ENCODE measurements around the gene TEX29.

TEX29 gene

GRCh38 chr13:111370147-111370546 is 49.7 kb downstream of the TEX29 start:
- DNase-seq (ENCODE audit: low read depth in 2 of 2), result no peak

- no peak for DNase-seq (ENCODE audit: low read depth in 2 of 2)
These were observed 50.4 kb downstream of the TEX29 start for GRCh38 chr13:111370570-111371535.

- no peak for DNase-seq (ENCODE audit: low read depth in 2 of 2)
These were observed 51.3 kb downstream of the TEX29 start for GRCh38 chr13:111371720-111372119.

- no peak for DNase-seq (ENCODE audit: low read depth in 2 of 2)
These were observed 52.4 kb downstream of the TEX29 start for GRCh38 chr13:111372651-111373425.

GRCh38 chr13:111373486-111373885 is 53.0 kb downstream of the TEX29 start:
- DNase-seq (ENCODE audit: low read depth in 2 of 2), result no peak

GRCh38 chr13:111380431-111380830 is 60.0 kb downstream of the TEX29 start:
- no peak for DNase-seq (ENCODE audit: low read depth in 2 of 2)

GRCh38 chr13:111382411-111382810 is 62.0 kb downstream of the TEX29 start:
- no peak for DNase-seq (ENCODE audit: low read depth in 2 of 2)

GRCh38 chr13:111382877-111383276 is 62.4 kb downstream of the TEX29 start:
- no peak for DNase-seq (ENCODE audit: low read depth in 2 of 2)

GRCh38 chr13:111383591-111384440 is 63.4 kb downstream of the TEX29 start:
- no peak for DNase-seq (ENCODE audit: low read depth in 2 of 2)

- no peak for DNase-seq (ENCODE audit: low read depth in 2 of 2)
These were observed 64.2 kb downstream of the TEX29 start for GRCh38 chr13:111384441-111385182.

GRCh38 chr13:111385183-111385857 is 64.9 kb downstream of the TEX29 start:
- DNase-seq (ENCODE audit: low read depth in 2 of 2), result no peak

- no peak for DNase-seq (ENCODE audit: low read depth in 2 of 2)
These were observed 66.8 kb downstream of the TEX29 start for GRCh38 chr13:111387026-111387871.

GRCh38 chr13:111387945-111388600 is 67.6 kb downstream of the TEX29 start:
- DNase-seq (ENCODE audit: low read depth in 2 of 2), result no peak

GRCh38 chr13:111388851-111389500 is 68.5 kb downstream of the TEX29 start:
- no peak for DNase-seq (ENCODE audit: low read depth in 2 of 2)

- DNase-seq (ENCODE audit: low read depth in 2 of 2), result no peak
These were observed 69.4 kb downstream of the TEX29 start for GRCh38 chr13:111389621-111390521.

- DNase-seq (ENCODE audit: low read depth in 2 of 2), result no peak
These were observed 70.3 kb downstream of the TEX29 start for GRCh38 chr13:111390522-111391270.

GRCh38 chr13:111392486-111392885 is 72.0 kb downstream of the TEX29 start:
- DNase-seq (ENCODE audit: low read depth in 2 of 2), result no peak

All from stimulated activated CD8-positive, alpha-beta memory T cell treated with anti-CD3 and anti-CD28 coated beads, Interleukin-2, amount 100 ng/mL, for 1 hour (primary cell).